Esophagus muscularis mucosa (tissue), 4 donors: ENCODE measurements around the gene NAV2. TPM values are rescaled to one million over a fixed set of nuclear protein-coding genes. Genes with fewer than 3 reads are reported as not detected.
"Not testable (repeated sequence)": the region's sequence is repeated elsewhere in the genome, so short reads cannot be mapped to it uniquely, and the experiment has no call there.

Experiments
- DNase-seq: peaks from one replicate; pipeline ENCODE4 v3.0.0-alpha.2; 2017; ENCODE audit errors: extremely low spot score
- H3K27ac ChIP-seq, 4 donors: fragments of 200-600 bp; sonication (generic); replicated peaks in 1 of 4; 1 replicate in 3 of 4; 2 replicates in 1 of 4; pipeline ENCODE4 v1.5.1; 2016 to 2019; ENCODE audit warnings: mild to moderate bottlenecking in 1 of 4
- H3K27me3 ChIP-seq, 4 donors: fragments of 200-600 bp; sonication (generic); one replicate each; pipeline versions ENCODE4 v1.5.1 to v1.6.0; 2016 to 2019
- H3K36me3 ChIP-seq, 4 donors: fragments of 200-600 bp; sonication (generic); one replicate each; pipeline ENCODE4 v1.5.1; 2016 to 2019
- H3K4me1 ChIP-seq, 4 donors: fragments of 200-600 bp; sonication (generic); one replicate each; pipeline ENCODE4 v1.5.1; 2016 to 2019
- H3K4me3 ChIP-seq, 4 donors: fragments of 200-600 bp; sonication (generic); 1 replicate in 2 of 4; 2 replicates in 2 of 4; pipeline ENCODE4 v1.5.1; 2016 to 2019; ENCODE audit warnings: mild to moderate bottlenecking in 4 of 4, moderate library complexity in 1 of 4
- H3K9me3 ChIP-seq, 4 donors: fragments of 200-600 bp; sonication (generic); 1 replicate in 3 of 4; 2 replicates in 1 of 4; pipeline ENCODE4 v1.5.1; 2016 to 2019
- EP300 ChIP-seq: sonication (generic); formaldehyde crosslinking; IDR thresholded peaks from one replicate; pipeline ENCODE4 v1.6.1; 2017; ENCODE audit warnings: antibody characterized with exemption
- POLR2A ChIP-seq: fragments of 450-650 bp; IDR thresholded peaks from one replicate; pipeline ENCODE4 v1.6.1; 2017; ENCODE audit warnings: antibody characterized with exemption, moderate library complexity, mild to moderate bottlenecking, low read depth
- POLR2AphosphoS5 ChIP-seq, 2 donors: sonication (generic); formaldehyde crosslinking; IDR thresholded peaks; one replicate each; pipeline ENCODE4 v1.6.1; 2017; ENCODE audit warnings: antibody characterized with exemption in 2 of 2
- WGBS: methylation state at CpG from one replicate; pipeline ENCODE4 v1.1.5; 2018; 5-methylcytosine and 5-hydroxymethylcytosine counted together
- intact Hi-C: fragments of 100-400 bp; cut with DNase I; formaldehyde crosslinking; loops from one replicate; pipeline ENCODE4 v1.15.1; 2023
- total RNA-seq, 4 donors: library from RNA; depleted of rRNA; stranded (reverse); fragments of >200 nt; gene quantifications; one replicate each; pipeline versions ENCODE4 v1.1.0 to v1.2.1, GENCODE V29; 2016
- TF ChIP-seq, protein P1 (sequence below), 3 experiments: fragments of 200-600 bp in 2 of 3; fragments of 450-650 bp in 1 of 3; sonication (generic) in 2 of 3; IDR thresholded peaks; one replicate each; pipeline ENCODE4 v1.5.1; 2017 to 2019; ENCODE audit warnings: antibody characterized with exemption in 3 of 3, mild to moderate bottlenecking in 2 of 3, moderate library complexity in 1 of 3

NAV2 gene
- total RNA-seq, 4 donors from 2014 or later: 21.9 to 57.0 (median 37.5) TPM

DNA sequence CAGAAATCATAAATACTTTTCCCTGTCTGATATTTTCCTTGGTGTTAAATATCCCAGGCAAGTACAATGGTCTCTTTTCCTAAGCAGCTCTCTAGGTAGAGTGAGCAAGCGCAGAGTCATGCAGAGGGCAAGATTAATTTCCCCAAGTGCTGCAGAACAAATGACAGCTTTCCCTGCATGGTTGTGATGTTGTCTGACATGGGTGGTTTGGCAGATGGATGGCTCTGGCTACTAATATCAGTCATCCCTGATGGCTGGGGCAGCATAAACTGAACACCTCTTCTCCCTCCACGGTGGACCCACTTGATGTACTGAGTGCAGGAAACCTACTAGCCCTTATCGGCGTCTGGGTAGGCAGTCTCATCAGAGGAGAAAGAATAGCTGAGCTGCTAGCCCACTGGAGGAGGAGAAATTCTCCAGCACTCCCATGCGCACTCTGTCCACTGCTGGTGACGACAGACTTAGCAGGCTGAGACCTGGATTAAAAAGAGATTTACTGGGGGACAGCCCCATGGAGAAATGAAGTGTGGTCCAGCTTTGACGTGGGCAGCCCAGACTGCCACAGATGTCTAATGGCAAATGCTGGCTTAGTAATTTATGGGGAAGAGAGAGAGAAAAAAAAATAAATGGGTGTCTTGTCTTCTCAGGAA, 244.8 kb downstream of the NAV2 start:
- peaks cover 28 to 54% (median 38%) of the 10 kb centered on the region in 4 donors for H3K4me1 ChIP-seq
- DNase-seq: no peak
- WGBS: 78% methylated on average over 7 of the region's 7 CpGs
- H3K9me3 ChIP-seq: no peaks in the 10 kb centered on the region
- intact Hi-C loops: no loop called here
- no peak overlapping the region for H3K27ac ChIP-seq
- H3K4me3 ChIP-seq: no peak overlapping the region
- H3K27me3 ChIP-seq: no peaks in the 10 kb centered on the region
- H3K36me3 ChIP-seq: peaks cover 0 to 11% (median 4%) of the 10 kb centered on the region in 4 donors
- TF ChIP-seq, protein P1, sequence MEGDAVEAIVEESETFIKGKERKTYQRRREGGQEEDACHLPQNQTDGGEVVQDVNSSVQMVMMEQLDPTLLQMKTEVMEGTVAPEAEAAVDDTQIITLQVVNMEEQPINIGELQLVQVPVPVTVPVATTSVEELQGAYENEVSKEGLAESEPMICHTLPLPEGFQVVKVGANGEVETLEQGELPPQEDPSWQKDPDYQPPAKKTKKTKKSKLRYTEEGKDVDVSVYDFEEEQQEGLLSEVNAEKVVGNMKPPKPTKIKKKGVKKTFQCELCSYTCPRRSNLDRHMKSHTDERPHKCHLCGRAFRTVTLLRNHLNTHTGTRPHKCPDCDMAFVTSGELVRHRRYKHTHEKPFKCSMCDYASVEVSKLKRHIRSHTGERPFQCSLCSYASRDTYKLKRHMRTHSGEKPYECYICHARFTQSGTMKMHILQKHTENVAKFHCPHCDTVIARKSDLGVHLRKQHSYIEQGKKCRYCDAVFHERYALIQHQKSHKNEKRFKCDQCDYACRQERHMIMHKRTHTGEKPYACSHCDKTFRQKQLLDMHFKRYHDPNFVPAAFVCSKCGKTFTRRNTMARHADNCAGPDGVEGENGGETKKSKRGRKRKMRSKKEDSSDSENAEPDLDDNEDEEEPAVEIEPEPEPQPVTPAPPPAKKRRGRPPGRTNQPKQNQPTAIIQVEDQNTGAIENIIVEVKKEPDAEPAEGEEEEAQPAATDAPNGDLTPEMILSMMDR (IDR thresholded peaks at IDR 0.05): no peak
- TF ChIP-seq POLR2A (no peak), POLR2AphosphoS5 (IDR thresholded peaks at IDR 0.05) (no peak), EP300 (no peak)

DNA sequence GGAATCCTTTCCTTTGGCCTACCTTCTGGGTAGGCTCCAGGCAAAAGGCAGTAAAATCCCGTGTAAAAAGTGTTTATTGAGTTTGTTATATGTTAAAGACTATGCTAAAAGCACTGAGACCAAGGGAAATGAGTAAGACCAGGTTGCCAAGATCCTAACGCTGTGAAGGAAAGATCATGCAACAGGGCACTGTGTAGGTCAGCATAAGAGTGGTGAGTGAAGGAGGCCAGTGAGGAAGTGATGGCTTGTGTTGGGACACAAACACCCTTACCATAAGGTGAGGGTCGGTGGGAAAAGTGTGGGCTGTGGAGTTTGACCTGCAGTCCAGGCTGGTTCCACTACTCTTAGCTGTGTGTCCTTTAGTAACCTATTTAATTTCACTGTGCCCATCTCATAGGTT, 245.6 kb downstream of the NAV2 start:
- intact Hi-C loops: no loop called here
- H3K27ac ChIP-seq: no peak overlapping the region

DNA sequence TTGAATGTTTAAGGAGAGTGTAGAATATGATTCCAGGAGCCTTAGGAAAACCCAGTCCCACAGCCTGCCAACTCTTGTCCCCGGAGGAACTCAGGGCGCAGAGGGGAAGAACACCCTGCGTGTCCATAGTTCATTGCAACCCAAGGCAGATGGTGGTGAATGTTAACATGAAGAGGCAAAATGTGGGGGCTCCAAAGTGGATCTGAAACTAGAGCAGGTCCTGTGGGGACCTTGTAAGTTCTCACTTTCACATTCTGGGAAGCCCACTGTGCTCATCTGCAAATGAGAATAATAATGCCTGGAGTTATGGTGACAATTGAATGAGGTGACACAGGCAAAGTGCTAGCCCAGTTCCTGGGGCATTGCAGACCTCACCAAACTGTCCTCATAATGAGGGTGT, 246.6 kb downstream of the NAV2 start:
- intact Hi-C loops: no loop called here
- no peak overlapping the region for H3K27ac ChIP-seq
- no peaks in the 10 kb centered on the region for H3K27me3 ChIP-seq
- no peaks in the 10 kb centered on the region for H3K9me3 ChIP-seq
- no peak overlapping the region for H3K4me3 ChIP-seq
- H3K36me3 ChIP-seq: peaks cover 0 to 26% (median 9%) of the 10 kb centered on the region in 4 donors
- DNase-seq: no peak
- 100% methylated on average over 3 of the region's 3 CpGs for WGBS
- H3K4me1 ChIP-seq: peaks cover 15 to 49% (median 29%) of the 10 kb centered on the region in 4 donors
- TF ChIP-seq, protein P1 (IDR thresholded peaks at IDR 0.05): no peak
- TF ChIP-seq EP300 (no peak), POLR2A (no peak), POLR2AphosphoS5 (IDR thresholded peaks at IDR 0.05) (no peak)

More for the DNA sequence above, 245.6 kb downstream of the NAV2 start:
- peaks cover 0 to 17% (median 7%) of the 10 kb centered on the region in 4 donors for H3K36me3 ChIP-seq
- 73% methylated on average over 3 of the region's 3 CpGs for WGBS
- TF ChIP-seq POLR2AphosphoS5 (IDR thresholded peaks at IDR 0.05): no peak
- TF ChIP-seq EP300: no peak
- no peak for TF ChIP-seq POLR2A
- TF ChIP-seq, protein P1 (IDR thresholded peaks at IDR 0.05): no peak
- peaks cover 25 to 56% (median 38%) of the 10 kb centered on the region in 4 donors for H3K4me1 ChIP-seq
- H3K4me3 ChIP-seq: no peak overlapping the region
- no peaks in the 10 kb centered on the region for H3K27me3 ChIP-seq
- no peaks in the 10 kb centered on the region for H3K9me3 ChIP-seq
- DNase-seq: no peak

DNA sequence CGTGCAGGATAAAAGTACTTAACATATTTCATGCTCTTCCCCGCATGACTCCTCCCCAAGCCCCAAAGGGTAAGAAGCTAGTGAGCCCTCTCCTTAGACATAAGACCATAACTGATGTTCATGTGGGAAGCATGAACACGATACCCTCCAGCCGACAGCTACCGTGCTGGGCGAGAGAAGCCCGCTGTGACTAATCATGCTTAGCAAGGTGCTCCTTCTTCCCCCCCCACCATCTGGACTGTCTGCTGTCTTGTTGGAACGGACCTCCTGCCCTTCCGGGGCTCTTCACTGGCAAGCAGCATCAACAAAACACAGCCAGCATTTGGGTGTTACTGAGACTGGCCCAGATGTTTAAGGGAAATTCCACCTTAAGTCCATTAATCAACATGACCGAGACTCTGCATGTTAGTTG, 247.0 kb downstream of the NAV2 start:
- no peak for TF ChIP-seq POLR2A
- no peak for TF ChIP-seq POLR2AphosphoS5 (IDR thresholded peaks at IDR 0.05)
- no peak for TF ChIP-seq EP300
- TF ChIP-seq, protein P1 (IDR thresholded peaks at IDR 0.05): no peak
- DNase-seq: no peak
- intact Hi-C loops: no loop called here
- H3K9me3 ChIP-seq: no peaks in the 10 kb centered on the region
- no peaks in the 10 kb centered on the region for H3K27me3 ChIP-seq
- peaks cover 0 to 26% (median 9%) of the 10 kb centered on the region in 4 donors for H3K36me3 ChIP-seq
- WGBS: 72% methylated on average over 3 of the region's 10 CpGs
- H3K4me1 ChIP-seq: peaks cover 11 to 46% (median 26%) of the 10 kb centered on the region in 4 donors
- H3K27ac ChIP-seq: peak overlapping the region in 1 of 4 donors; percentile 33
- no peak overlapping the region for H3K4me3 ChIP-seq

DNA sequence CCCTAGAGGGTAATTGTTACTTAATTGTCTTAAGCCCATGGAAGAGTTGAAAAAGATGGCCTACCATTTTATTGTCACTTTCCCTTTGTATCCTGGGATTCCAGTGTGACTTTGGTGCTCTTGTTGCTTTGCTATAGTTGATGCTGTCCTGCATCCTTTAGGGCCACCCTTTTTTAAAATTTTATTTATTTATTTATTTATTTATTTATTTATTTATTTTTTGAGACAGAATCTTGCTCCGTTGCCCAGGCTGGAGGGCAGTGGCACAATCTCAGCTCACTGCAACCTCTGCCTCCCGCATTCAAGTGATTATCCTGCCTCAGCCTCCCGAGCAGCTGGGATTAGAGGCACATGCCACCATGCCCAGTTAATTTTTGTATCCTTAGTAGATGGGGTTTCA, 247.8 kb downstream of the NAV2 start:
- H3K27ac ChIP-seq, H3K4me3 ChIP-seq, intact Hi-C loops, H3K27me3 ChIP-seq, H3K9me3 ChIP-seq, DNase-seq: not testable (repeated sequence)
- 93% methylated on average over 3 of the region's 3 CpGs for WGBS
- Histone ChIP-seq H3K36me3 (peaks cover 0 to 30% (median 9%) of the 10 kb centered on the region in 4 donors), H3K4me1 (peaks cover 6 to 40% (median 24%) of the 10 kb centered on the region in 4 donors)
